ENCODE data around the gene CNGA3. TPM values are rescaled to one million over a fixed set of nuclear protein-coding genes. Genes with fewer than 3 reads are reported as not detected.

The CNGA3 gene
- total RNA-seq, 1 donor from 2014 or later = not detected

GRCh38 chr2:98329549-98329948, 16.7 kb upstream of the CNGA3 start:
- Mint-ChIP-seq H3K4me1 (no peaks in the 10 kb centered on the region), H3K4me3 (no peak overlapping the region), H3K27me3 (peaks cover 6% of the 10 kb centered on the region), H3K9me3 (peaks cover 8% of the 10 kb centered on the region), H3K36me3 (ENCODE audit: low read depth) (no peaks in the 10 kb centered on the region), H3K27ac (no peak overlapping the region)
- DNase-seq (no peak), ATAC-seq (ENCODE audit: low read depth) (no peak)
- ChIA-PET POLR2A (no interaction called here), CTCF (no interaction called here)
- no peak for TF ChIP-seq CTCF (IDR thresholded peaks at IDR 0.05)
- intact Hi-C loops (cut with micrococcal nuclease) = no loop called here

- TF ChIP-seq CTCF (IDR thresholded peaks at IDR 0.05) = no peak
- POLR2A ChIA-PET = no interaction called here
- ATAC-seq (ENCODE audit: low read depth) (no peak), DNase-seq (no peak)
- no peak overlapping the region for H3K4me3 Mint-ChIP-seq
- H3K27ac Mint-ChIP-seq = no peak overlapping the region
- H3K36me3 Mint-ChIP-seq (ENCODE audit: low read depth) = no peaks in the 10 kb centered on the region
- CTCF ChIA-PET = no interaction called here
- peaks cover 6% of the 10 kb centered on the region for H3K9me3 Mint-ChIP-seq
- peaks cover 11% of the 10 kb centered on the region for H3K27me3 Mint-ChIP-seq
- H3K4me1 Mint-ChIP-seq = no peaks in the 10 kb centered on the region
- intact Hi-C loops (cut with micrococcal nuclease) = no loop called here
These were observed 13.3 kb upstream of the CNGA3 start for GRCh38 chr2:98332989-98333388.

- ATAC-seq (ENCODE audit: low read depth) = no peak
- H3K4me3 Mint-ChIP-seq = no peak overlapping the region
- ChIA-PET POLR2A (no interaction called here), CTCF (no interaction called here)
- intact Hi-C loops (cut with micrococcal nuclease) = no loop called here
- peaks cover 16% of the 10 kb centered on the region for H3K27me3 Mint-ChIP-seq
- H3K9me3 Mint-ChIP-seq = peaks cover 6% of the 10 kb centered on the region
- H3K4me1 Mint-ChIP-seq = no peaks in the 10 kb centered on the region
- DNase-seq = no peak
- H3K36me3 Mint-ChIP-seq (ENCODE audit: low read depth) = no peaks in the 10 kb centered on the region
- no peak for TF ChIP-seq CTCF (IDR thresholded peaks at IDR 0.05)
- H3K27ac Mint-ChIP-seq = no peak overlapping the region
These were observed 12.3 kb upstream of the CNGA3 start for GRCh38 chr2:98333922-98334321.

- Mint-ChIP-seq H3K27me3 (peaks cover 16% of the 10 kb centered on the region), H3K4me3 (no peak overlapping the region), H3K9me3 (peaks cover 4% of the 10 kb centered on the region), H3K36me3 (ENCODE audit: low read depth) (no peaks in the 10 kb centered on the region), H3K27ac (no peak overlapping the region), H3K4me1 (no peaks in the 10 kb centered on the region)
- intact Hi-C loops (cut with micrococcal nuclease) = no loop called here
- POLR2A ChIA-PET = no interaction called here
- CTCF ChIA-PET = no interaction called here
- TF ChIP-seq CTCF (IDR thresholded peaks at IDR 0.05) = no peak
- DNase-seq (no peak), ATAC-seq (ENCODE audit: low read depth) (no peak)
These were observed 11.7 kb upstream of the CNGA3 start for GRCh38 chr2:98334439-98335078.

- no peak for TF ChIP-seq CTCF (IDR thresholded peaks at IDR 0.05)
These were observed 11.0 kb upstream of the CNGA3 start for GRCh38 chr2:98335271-98335670.

More at GRCh38 chr2:98335271-98335670, 11.0 kb upstream of the CNGA3 start:
- no peak overlapping the region for H3K4me3 Mint-ChIP-seq
- H3K9me3 Mint-ChIP-seq = peaks cover 4% of the 10 kb centered on the region
- no peaks in the 10 kb centered on the region for H3K4me1 Mint-ChIP-seq
- DNase-seq (no peak), ATAC-seq (ENCODE audit: low read depth) (no peak)
- H3K36me3 Mint-ChIP-seq (ENCODE audit: low read depth) = no peaks in the 10 kb centered on the region
- intact Hi-C loops (cut with micrococcal nuclease) = no loop called here
- CTCF ChIA-PET = no interaction called here
- H3K27me3 Mint-ChIP-seq = peaks cover 13% of the 10 kb centered on the region
- POLR2A ChIA-PET = no interaction called here
- H3K27ac Mint-ChIP-seq = no peak overlapping the region

All from activated B cell treated with CpG ODN at 0.5 μM for 24 hours (primary cell).